ENCODE measurements around the gene ZFX.

DNA sequence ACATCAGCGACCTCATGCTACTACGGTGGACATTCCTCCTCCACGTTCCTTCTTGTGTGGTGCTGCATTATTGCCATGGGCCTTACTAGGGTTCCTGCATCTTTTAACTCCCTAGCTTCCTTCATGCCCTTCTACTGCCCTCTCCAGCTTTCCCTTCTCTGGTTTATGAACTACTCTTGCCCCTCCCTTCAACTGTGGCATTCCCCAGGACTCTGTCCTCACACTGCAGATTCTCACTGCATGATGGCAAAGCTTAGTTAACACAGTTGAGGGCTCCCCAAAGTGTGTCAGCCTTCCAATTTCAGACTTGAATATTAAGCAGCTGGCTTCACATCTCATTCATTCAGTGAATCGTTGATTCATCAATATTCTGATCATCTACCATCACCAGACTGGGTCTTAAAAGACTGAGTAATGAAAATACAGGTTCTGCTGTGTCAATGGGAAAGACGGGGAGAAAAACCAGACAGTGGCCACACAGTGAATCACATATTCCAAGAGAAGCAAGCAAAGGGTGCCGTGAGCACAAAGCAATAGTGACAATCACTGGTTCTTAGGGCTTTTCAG is 53.0 kb downstream of the ZFX start:
- TF ChIP-seq, protein P1, sequence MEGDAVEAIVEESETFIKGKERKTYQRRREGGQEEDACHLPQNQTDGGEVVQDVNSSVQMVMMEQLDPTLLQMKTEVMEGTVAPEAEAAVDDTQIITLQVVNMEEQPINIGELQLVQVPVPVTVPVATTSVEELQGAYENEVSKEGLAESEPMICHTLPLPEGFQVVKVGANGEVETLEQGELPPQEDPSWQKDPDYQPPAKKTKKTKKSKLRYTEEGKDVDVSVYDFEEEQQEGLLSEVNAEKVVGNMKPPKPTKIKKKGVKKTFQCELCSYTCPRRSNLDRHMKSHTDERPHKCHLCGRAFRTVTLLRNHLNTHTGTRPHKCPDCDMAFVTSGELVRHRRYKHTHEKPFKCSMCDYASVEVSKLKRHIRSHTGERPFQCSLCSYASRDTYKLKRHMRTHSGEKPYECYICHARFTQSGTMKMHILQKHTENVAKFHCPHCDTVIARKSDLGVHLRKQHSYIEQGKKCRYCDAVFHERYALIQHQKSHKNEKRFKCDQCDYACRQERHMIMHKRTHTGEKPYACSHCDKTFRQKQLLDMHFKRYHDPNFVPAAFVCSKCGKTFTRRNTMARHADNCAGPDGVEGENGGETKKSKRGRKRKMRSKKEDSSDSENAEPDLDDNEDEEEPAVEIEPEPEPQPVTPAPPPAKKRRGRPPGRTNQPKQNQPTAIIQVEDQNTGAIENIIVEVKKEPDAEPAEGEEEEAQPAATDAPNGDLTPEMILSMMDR (IDR thresholded peaks at IDR 0.05; ENCODE audit: insufficient read depth, low read depth, low read length): no peak
- TF ChIP-seq EZH2 (IDR thresholded peaks at IDR 0.05; ENCODE audit: insufficient read depth, low read length): no peak

Data from astrocyte (in vitro differentiated cells and primary cell).